Activated T-helper 17 cell treated with anti-CD3 and anti-CD28 coated beads, Interleukin-2, amount 50 U/mL, for 72 hours (primary cell): ENCODE data around the gene STAMBPL1. TPM values are rescaled to one million over a fixed set of nuclear protein-coding genes. Genes with fewer than 3 reads are reported as not detected.

ENCODE experiments used
- ATAC-seq: fragments of 150-1000 bp; cut with Tn5 transposase; replicated peaks from 2 replicates; pipeline ENCODE4 v1.10.0; 2021; ENCODE audit warnings: mild to moderate bottlenecking, moderate library complexity
- H3K27ac Mint-ChIP-seq: one replicate; pipeline ENCODE4 v1.8.0; 2022; ENCODE audit warnings: mixed read lengths
- H3K27me3 Mint-ChIP-seq: one replicate; pipeline ENCODE4 v1.8.0; 2022; ENCODE audit warnings: mixed read lengths
- H3K36me3 Mint-ChIP-seq: one replicate; pipeline ENCODE4 v1.8.0; 2022; ENCODE audit warnings: low read depth, mild to moderate bottlenecking, mixed read lengths
- H3K4me1 Mint-ChIP-seq: one replicate; pipeline ENCODE4 v1.8.0; 2022; ENCODE audit warnings: mixed read lengths
- H3K4me3 Mint-ChIP-seq: one replicate; pipeline ENCODE4 v1.8.0; 2022; ENCODE audit warnings: mild to moderate bottlenecking, mixed read lengths
- H3K9me3 Mint-ChIP-seq: one replicate; pipeline ENCODE4 v1.8.0; 2022; ENCODE audit warnings: mixed read lengths
- total RNA-seq, 2 donors: library from RNA; stranded (reverse); gene quantifications; one replicate each; pipeline ENCODE4 v1.2.3, GENCODE V29; 2022

The STAMBPL1 gene
- total RNA-seq, 2 donors from 2014 or later, result 27.6 to 72.5 TPM

GRCh38 chr10:88913127-88913526 is 33.1 kb downstream of the STAMBPL1 start:
- Mint-ChIP-seq H3K27ac (peak overlapping the region; percentile 7), H3K9me3 (no peaks in the 10 kb centered on the region), H3K27me3 (no peaks in the 10 kb centered on the region), H3K4me3 (no peak overlapping the region), H3K4me1 (no peaks in the 10 kb centered on the region), H3K36me3 (peaks cover 93% of the 10 kb centered on the region)
- ATAC-seq, result no peak

GRCh38 chr10:88913788-88914187 is 33.7 kb downstream of the STAMBPL1 start:
- no peaks in the 10 kb centered on the region for H3K9me3 Mint-ChIP-seq
- no peak overlapping the region for H3K4me3 Mint-ChIP-seq
- H3K27me3 Mint-ChIP-seq, result no peaks in the 10 kb centered on the region
- H3K27ac Mint-ChIP-seq, result no peak overlapping the region
- ATAC-seq, result no peak
- H3K4me1 Mint-ChIP-seq, result no peaks in the 10 kb centered on the region
- H3K36me3 Mint-ChIP-seq, result peaks cover 93% of the 10 kb centered on the region

- H3K4me1 Mint-ChIP-seq, result no peaks in the 10 kb centered on the region
- peaks cover 95% of the 10 kb centered on the region for H3K36me3 Mint-ChIP-seq
- H3K9me3 Mint-ChIP-seq, result no peaks in the 10 kb centered on the region
- no peak for ATAC-seq
- H3K27ac Mint-ChIP-seq, result peak overlapping the region; percentile 51
- no peak overlapping the region for H3K4me3 Mint-ChIP-seq
- no peaks in the 10 kb centered on the region for H3K27me3 Mint-ChIP-seq
Observed at GRCh38 chr10:88915781-88916180, 35.7 kb downstream of the STAMBPL1 start.

GRCh38 chr10:88916231-88916630 is 36.2 kb downstream of the STAMBPL1 start:
- Mint-ChIP-seq H3K27ac (peak overlapping the region; percentile 51), H3K4me3 (no peak overlapping the region), H3K9me3 (no peaks in the 10 kb centered on the region), H3K36me3 (peaks cover 95% of the 10 kb centered on the region), H3K27me3 (no peaks in the 10 kb centered on the region), H3K4me1 (no peaks in the 10 kb centered on the region)
- no peak for ATAC-seq

GRCh38 chr10:88916986-88917385 is 36.9 kb downstream of the STAMBPL1 start:
- Mint-ChIP-seq H3K4me3 (no peak overlapping the region), H3K27ac (no peak overlapping the region), H3K4me1 (no peaks in the 10 kb centered on the region), H3K36me3 (peaks cover 95% of the 10 kb centered on the region), H3K27me3 (no peaks in the 10 kb centered on the region), H3K9me3 (no peaks in the 10 kb centered on the region)
- no peak for ATAC-seq

GRCh38 chr10:88918191-88918905 is 38.3 kb downstream of the STAMBPL1 start:
- Mint-ChIP-seq H3K36me3 (peaks cover 95% of the 10 kb centered on the region), H3K4me3 (no peak overlapping the region), H3K9me3 (no peaks in the 10 kb centered on the region), H3K27ac (no peak overlapping the region), H3K4me1 (no peaks in the 10 kb centered on the region), H3K27me3 (no peaks in the 10 kb centered on the region)
- no peak for ATAC-seq

GRCh38 chr10:88919041-88919440 is 39.0 kb downstream of the STAMBPL1 start:
- Mint-ChIP-seq H3K4me3 (no peak overlapping the region), H3K27ac (no peak overlapping the region), H3K9me3 (no peaks in the 10 kb centered on the region), H3K27me3 (no peaks in the 10 kb centered on the region), H3K36me3 (peaks cover 95% of the 10 kb centered on the region), H3K4me1 (no peaks in the 10 kb centered on the region)
- ATAC-seq, result no peak

GRCh38 chr10:88920198-88920597 is 40.2 kb downstream of the STAMBPL1 start:
- H3K9me3 Mint-ChIP-seq, result no peaks in the 10 kb centered on the region

GRCh38 chr10:88920986-88921593 is 41.0 kb downstream of the STAMBPL1 start:
- no peaks in the 10 kb centered on the region for H3K27me3 Mint-ChIP-seq
- no peak overlapping the region for H3K4me3 Mint-ChIP-seq

More at GRCh38 chr10:88920198-88920597, 40.2 kb downstream of the STAMBPL1 start:
- peaks cover 97% of the 10 kb centered on the region for H3K36me3 Mint-ChIP-seq
- H3K4me3 Mint-ChIP-seq, result no peak overlapping the region
- no peaks in the 10 kb centered on the region for H3K27me3 Mint-ChIP-seq
- no peak for ATAC-seq
- H3K27ac Mint-ChIP-seq, result no peak overlapping the region
- H3K4me1 Mint-ChIP-seq, result no peaks in the 10 kb centered on the region

GRCh38 chr10:88922041-88922440 is 42.0 kb downstream of the STAMBPL1 start:
- H3K36me3 Mint-ChIP-seq, result peaks cover 94% of the 10 kb centered on the region
- no peak overlapping the region for H3K27ac Mint-ChIP-seq
- no peak for ATAC-seq
- H3K9me3 Mint-ChIP-seq, result no peaks in the 10 kb centered on the region
- H3K4me1 Mint-ChIP-seq, result no peaks in the 10 kb centered on the region
- no peak overlapping the region for H3K4me3 Mint-ChIP-seq
- H3K27me3 Mint-ChIP-seq, result no peaks in the 10 kb centered on the region

More at GRCh38 chr10:88920986-88921593, 41.0 kb downstream of the STAMBPL1 start:
- Mint-ChIP-seq H3K36me3 (peaks cover 94% of the 10 kb centered on the region), H3K9me3 (no peaks in the 10 kb centered on the region), H3K27ac (no peak overlapping the region), H3K4me1 (no peaks in the 10 kb centered on the region)
- no peak for ATAC-seq

GRCh38 chr10:88923520-88923919 is 43.5 kb downstream of the STAMBPL1 start:
- Mint-ChIP-seq H3K4me3 (no peak overlapping the region), H3K27me3 (no peaks in the 10 kb centered on the region), H3K9me3 (no peaks in the 10 kb centered on the region), H3K36me3 (peaks cover 92% of the 10 kb centered on the region), H3K4me1 (no peaks in the 10 kb centered on the region), H3K27ac (no peak overlapping the region)
- no peak for ATAC-seq

GRCh38 chr10:88926566-88927415 is 46.7 kb downstream of the STAMBPL1 start:
- no peak for ATAC-seq
- Mint-ChIP-seq H3K27ac (peak overlapping the region; percentile 49), H3K4me3 (no peak overlapping the region), H3K36me3 (peaks cover 62% of the 10 kb centered on the region), H3K27me3 (no peaks in the 10 kb centered on the region), H3K4me1 (no peaks in the 10 kb centered on the region), H3K9me3 (no peaks in the 10 kb centered on the region)

- peaks cover 56% of the 10 kb centered on the region for H3K36me3 Mint-ChIP-seq
- no peak for ATAC-seq
Observed at GRCh38 chr10:88927416-88927690, 47.3 kb downstream of the STAMBPL1 start.

GRCh38 chr10:88928254-88928653 is 48.2 kb downstream of the STAMBPL1 start:
- Mint-ChIP-seq H3K36me3 (peaks cover 48% of the 10 kb centered on the region), H3K9me3 (no peaks in the 10 kb centered on the region), H3K27me3 (no peaks in the 10 kb centered on the region), H3K4me3 (no peak overlapping the region), H3K27ac (no peak overlapping the region), H3K4me1 (no peaks in the 10 kb centered on the region)
- ATAC-seq, result no peak

More at GRCh38 chr10:88927416-88927690, 47.3 kb downstream of the STAMBPL1 start:
- no peaks in the 10 kb centered on the region for H3K9me3 Mint-ChIP-seq
- no peaks in the 10 kb centered on the region for H3K4me1 Mint-ChIP-seq
- H3K27me3 Mint-ChIP-seq, result no peaks in the 10 kb centered on the region
- H3K27ac Mint-ChIP-seq, result no peak overlapping the region
- H3K4me3 Mint-ChIP-seq, result no peak overlapping the region

- Mint-ChIP-seq H3K36me3 (peaks cover 21% of the 10 kb centered on the region), H3K4me1 (peaks cover 10% of the 10 kb centered on the region), H3K9me3 (no peaks in the 10 kb centered on the region), H3K27me3 (no peaks in the 10 kb centered on the region), H3K27ac (peak overlapping the region; percentile 16), H3K4me3 (no peak overlapping the region)
- no peak for ATAC-seq
Observed at GRCh38 chr10:88931548-88931947, 51.5 kb downstream of the STAMBPL1 start.
